SW480 (cell line): ENCODE measurements around the gene GEN1.
A peak's percentile ranks its signal among the peaks of the same experiment; 100 is the strongest.

ENCODE experiments used
- DNase-seq: peaks from one replicate; pipeline ENCODE4 v3.0.0-alpha.2; 2016; ENCODE audit warnings: low spot score

Gene GEN1

GRCh38 chr2:17795309-17795708 lies 41.4 kb downstream of the GEN1 start:
- DNase-seq: no peak

GRCh38 chr2:17798338-17798737 lies 44.4 kb downstream of the GEN1 start:
- no peak for DNase-seq

GRCh38 chr2:17799301-17800120 lies 45.6 kb downstream of the GEN1 start:
- no peak for DNase-seq

- peak; percentile 55 for DNase-seq
Measured at GRCh38 chr2:17800219-17800618, 46.3 kb downstream of the GEN1 start.

- DNase-seq: no peak
Measured at GRCh38 chr2:17800693-17801458, 46.9 kb downstream of the GEN1 start.

GRCh38 chr2:17803497-17803896 lies 49.6 kb downstream of the GEN1 start:
- no peak for DNase-seq

- no peak for DNase-seq
Measured at GRCh38 chr2:17804358-17804757, 50.4 kb downstream of the GEN1 start.

GRCh38 chr2:17805166-17805565 lies 51.2 kb downstream of the GEN1 start:
- DNase-seq: no peak

- DNase-seq: no peak
Measured at GRCh38 chr2:17805717-17806363, 51.9 kb downstream of the GEN1 start.

- no peak for DNase-seq
Measured at GRCh38 chr2:17813010-17813741, 59.2 kb downstream of the GEN1 start.

- DNase-seq: no peak
Measured at GRCh38 chr2:17813742-17814473, 60.0 kb downstream of the GEN1 start.

- DNase-seq: no peak
Measured at GRCh38 chr2:17814601-17815000, 60.7 kb downstream of the GEN1 start.

- DNase-seq: no peak
Measured at GRCh38 chr2:17815468-17816184, 61.7 kb downstream of the GEN1 start.

GRCh38 chr2:17816396-17817245 lies 62.7 kb downstream of the GEN1 start, which contains the start of gene MSGN1:
TSS of gene MSGN1 (plus strand) at chr2:17816460. CDS start at chr2:17816519, 59 bp downstream.
- DNase-seq: no peak

GRCh38 chr2:17818235-17818815 lies 64.4 kb downstream of the GEN1 start:
- DNase-seq: no peak

GRCh38 chr2:17821080-17821479 lies 67.1 kb downstream of the GEN1 start:
- DNase-seq: no peak

- DNase-seq: no peak
Measured at GRCh38 chr2:17821535-17822444, 67.9 kb downstream of the GEN1 start.

- DNase-seq: no peak
Measured at GRCh38 chr2:17822445-17823117, 68.6 kb downstream of the GEN1 start.
